ENCODE measurements around the gene CSH1. TPM values are rescaled to one million over a fixed set of nuclear protein-coding genes. Genes with fewer than 3 reads are reported as not detected.

The CSH1 gene
- total RNA-seq, 1 experiment from 2014 or later: not detected

DNA sequence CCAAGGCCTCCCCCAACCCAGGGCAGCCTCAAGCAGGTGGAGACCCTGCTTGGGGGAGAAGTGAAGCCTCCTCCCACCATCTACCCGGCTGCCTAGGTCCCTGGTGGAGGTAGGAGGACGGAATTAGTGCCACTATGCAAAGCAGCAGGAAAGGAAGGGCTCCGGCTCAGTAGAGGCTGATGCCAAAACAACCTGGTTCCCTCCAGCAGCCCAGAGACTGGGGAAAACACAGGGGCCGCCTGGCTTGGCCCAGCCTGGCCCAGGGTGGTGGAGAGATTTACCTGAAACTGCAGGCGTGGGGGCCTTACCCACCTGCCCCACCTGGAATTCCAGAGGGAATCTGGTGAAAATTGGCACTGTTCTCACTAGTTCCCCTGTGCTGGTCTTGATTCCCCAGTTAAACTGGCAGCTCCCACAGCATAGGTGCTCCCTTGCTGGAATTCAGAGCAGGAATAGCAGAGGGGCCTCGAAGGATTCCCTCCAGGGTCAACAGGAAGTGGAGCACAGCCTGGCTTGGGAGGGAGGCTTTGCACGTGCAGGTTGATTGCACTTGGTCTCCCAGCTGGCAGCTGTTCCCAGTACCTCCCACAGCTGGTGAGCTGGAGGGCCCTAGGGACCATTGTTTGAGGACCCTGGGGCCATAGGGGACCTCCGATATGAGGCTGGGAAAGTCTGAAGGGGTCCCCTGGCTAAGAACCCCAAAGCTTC lies 31.2 kb upstream of the CSH1 start:
- Mint-ChIP-seq H3K9me3 (no peaks in the 10 kb centered on the region), H3K4me3 (no peak overlapping the region), H3K36me3 (ENCODE audit: insufficient read depth in 1 of 3, low read depth in 3 of 3) (no peaks in the 10 kb centered on the region), H3K27me3 (ENCODE audit: low read depth) (no peaks in the 10 kb centered on the region; the same call in 1 of the 2 replicates), H3K4me1 (peaks cover 14 to 18% of the 10 kb centered on the region in 2 experiments), H3K27ac (no peak overlapping the region)
- H3K27ac ChIP-seq (ENCODE audit: insufficient read length, low read depth, low read length): no peak overlapping the region
- H3K23me2 ChIP-seq (ENCODE audit: insufficient read length, low read depth, low read length, poor library complexity, severe bottlenecking): no peaks in the 10 kb centered on the region
- no peak overlapping the region for H2AFZ ChIP-seq (ENCODE audit: low read length)
- no peak overlapping the region for H2BK15ac ChIP-seq (ENCODE audit: low read depth, low read length)
- no peak overlapping the region for H3K4me2 ChIP-seq (ENCODE audit: insufficient read depth, insufficient read length, low read length)
- H3T11ph ChIP-seq (ENCODE audit: low read length): no peak overlapping the region
- no peak overlapping the region for H2BK20ac ChIP-seq (ENCODE audit: low read depth, low read length, poor library complexity, severe bottlenecking)
- H3K9me3 ChIP-seq (ENCODE audit: control insufficient read depth, low read depth, low read length): no peaks in the 10 kb centered on the region
- TF ChIP-seq, protein P1, sequence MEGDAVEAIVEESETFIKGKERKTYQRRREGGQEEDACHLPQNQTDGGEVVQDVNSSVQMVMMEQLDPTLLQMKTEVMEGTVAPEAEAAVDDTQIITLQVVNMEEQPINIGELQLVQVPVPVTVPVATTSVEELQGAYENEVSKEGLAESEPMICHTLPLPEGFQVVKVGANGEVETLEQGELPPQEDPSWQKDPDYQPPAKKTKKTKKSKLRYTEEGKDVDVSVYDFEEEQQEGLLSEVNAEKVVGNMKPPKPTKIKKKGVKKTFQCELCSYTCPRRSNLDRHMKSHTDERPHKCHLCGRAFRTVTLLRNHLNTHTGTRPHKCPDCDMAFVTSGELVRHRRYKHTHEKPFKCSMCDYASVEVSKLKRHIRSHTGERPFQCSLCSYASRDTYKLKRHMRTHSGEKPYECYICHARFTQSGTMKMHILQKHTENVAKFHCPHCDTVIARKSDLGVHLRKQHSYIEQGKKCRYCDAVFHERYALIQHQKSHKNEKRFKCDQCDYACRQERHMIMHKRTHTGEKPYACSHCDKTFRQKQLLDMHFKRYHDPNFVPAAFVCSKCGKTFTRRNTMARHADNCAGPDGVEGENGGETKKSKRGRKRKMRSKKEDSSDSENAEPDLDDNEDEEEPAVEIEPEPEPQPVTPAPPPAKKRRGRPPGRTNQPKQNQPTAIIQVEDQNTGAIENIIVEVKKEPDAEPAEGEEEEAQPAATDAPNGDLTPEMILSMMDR (conservative IDR thresholded peaks at IDR 0.05): no peak
- no peak overlapping the region for H3K14ac ChIP-seq (ENCODE audit: insufficient read depth, low read length)
- H3K23ac ChIP-seq (ENCODE audit: insufficient read length, low read depth, low read length): no peak overlapping the region
- no peak overlapping the region for H2BK12ac ChIP-seq (ENCODE audit: insufficient read length, low read depth, low read length)
- no peak overlapping the region for H2AK5ac ChIP-seq (ENCODE audit: insufficient read length, low read length)
- no peak overlapping the region for H4K5ac ChIP-seq (ENCODE audit: insufficient read length, low read depth, low read length)
- no peaks in the 10 kb centered on the region for H3K79me2 ChIP-seq (ENCODE audit: insufficient read depth, low read length)
- no peaks in the 10 kb centered on the region; the same call in 1 of the 2 replicates for H3K4me1 ChIP-seq (ENCODE audit: insufficient read depth, low read length)
- H3K56ac ChIP-seq (ENCODE audit: insufficient read length, low read depth, low read length): no peak overlapping the region
- no peak overlapping the region for H3K18ac ChIP-seq (ENCODE audit: insufficient read length, low read depth, low read length)
- DNase-seq: no peak
- no peak overlapping the region for H2BK5ac ChIP-seq (ENCODE audit: insufficient read length, low read length)
- no CpG with 5 or more reads among the region's 8 CpGs for WGBS (ENCODE audit: extremely low coverage, insufficient read length, low lambda C conversion rate)
- no peaks in the 10 kb centered on the region for H4K20me1 ChIP-seq (ENCODE audit: control insufficient read depth, insufficient read depth, insufficient read length)
- H3K4ac ChIP-seq (ENCODE audit: low read depth, low read length): no peak overlapping the region
- H3K27me3 ChIP-seq (ENCODE audit: insufficient read depth, low read length): no peaks in the 10 kb centered on the region
- no peak overlapping the region for H4K8ac ChIP-seq (replicated peaks; ENCODE audit: insufficient read length, low read depth, low read length)
- H3K9ac ChIP-seq (ENCODE audit: extremely low read depth, insufficient read length, low read length): no peak overlapping the region
- no peak overlapping the region for H2BK120ac ChIP-seq (ENCODE audit: low read depth, low read length, poor library complexity, severe bottlenecking)
- no peak overlapping the region for H4K91ac ChIP-seq (ENCODE audit: insufficient read length, low read depth, low read length)
- H3K79me1 ChIP-seq (ENCODE audit: insufficient read depth, low read depth, low read length, poor library complexity, severe bottlenecking): no peaks in the 10 kb centered on the region
